HepG2 (cell line): ENCODE results near the gene TOR1AIP1. TPM values are rescaled to one million over a fixed set of nuclear protein-coding genes. Genes with fewer than 3 reads are reported as not detected.
A peak's percentile ranks its signal among the peaks of the same experiment; 100 is the strongest.

Source experiments
- ATF7-NPFF ChIP-seq: sonication (generic); formaldehyde crosslinking; IDR thresholded peaks from 2 replicates; pipeline ENCODE4 v1.8.1; 2023; ENCODE audit warnings: mild to moderate bottlenecking, low read depth, missing genetic modification reagents, moderate library complexity
- HMG20B ChIP-seq: conservative IDR thresholded peaks from 2 replicates; pipeline ENCODE4 v1.6.1; 2016; ENCODE audit warnings: missing genetic modification reagents, missing compliant biosample characterization
- HNRNPUL1 ChIP-seq: fragments of 200-400 bp; formaldehyde crosslinking; IDR thresholded peaks from 2 replicates; pipeline ENCODE4 v1.6.1; 2017; ENCODE audit warnings: low read depth, mild to moderate bottlenecking, low read length, moderate library complexity
- HOXA5 ChIP-seq: sonication (generic); formaldehyde crosslinking; IDR thresholded peaks from 2 replicates; pipeline ENCODE4 v1.4.0; 2020; ENCODE audit warnings: missing genetic modification reagents
- KDM3A ChIP-seq: IDR thresholded peaks from 2 replicates; pipeline ENCODE4 v1.6.1; 2018; ENCODE audit warnings: low read depth, missing compliant biosample characterization
- MATR3 ChIP-seq: sonication (generic); formaldehyde crosslinking; IDR thresholded peaks from 2 replicates; pipeline ENCODE4 v1.4.0; 2020; ENCODE audit warnings: missing genetic modification reagents
- MYNN ChIP-seq: sonication (generic); formaldehyde crosslinking; IDR thresholded peaks from 2 replicates; pipeline ENCODE4 v1.4.0; 2020; ENCODE audit warnings: mild to moderate bottlenecking, low read depth, missing genetic modification reagents
- ONECUT2 ChIP-seq: sonication (generic); formaldehyde crosslinking; IDR thresholded peaks from 2 replicates; pipeline ENCODE4 v1.4.0; 2020; ENCODE audit warnings: missing genetic modification reagents
- POLR2AphosphoS5 ChIP-seq: IDR thresholded peaks from 2 replicates; pipeline ENCODE4 v1.6.1; 2012; ENCODE audit warnings: low read depth, low read length
- RAD51 ChIP-seq: fragments of 450-650 bp; IDR thresholded peaks from 2 replicates; pipeline ENCODE4 v1.6.1; 2016; ENCODE audit warnings: borderline replicate concordance
- RXRB ChIP-seq: IDR thresholded peaks from 2 replicates; pipeline ENCODE4 v1.6.1; 2016; ENCODE audit warnings: borderline replicate concordance, missing genetic modification reagents, missing compliant biosample characterization
- SATB2 ChIP-seq: sonication (generic); formaldehyde crosslinking; IDR thresholded peaks from 2 replicates; pipeline ENCODE4 v1.5.0; 2020; ENCODE audit warnings: missing genetic modification reagents
- TP53 ChIP-seq: sonication (generic); formaldehyde crosslinking; conservative IDR thresholded peaks from 2 replicates; pipeline ENCODE4 v1.4.0; 2020; ENCODE audit warnings: missing genetic modification reagents
- ZEB1 ChIP-seq: IDR thresholded peaks from 2 replicates; pipeline ENCODE4 v1.6.1; 2012; ENCODE audit warnings: mild to moderate bottlenecking, low read depth, inconsistent platforms; ENCODE audit not compliant: insufficient replicate concordance
- ZKSCAN5 ChIP-seq: sonication (generic); formaldehyde crosslinking; IDR thresholded peaks from 2 replicates; pipeline ENCODE4 v1.5.1; 2020; ENCODE audit warnings: mild to moderate bottlenecking, missing genetic modification reagents
- ZNF33B ChIP-seq: sonication (generic); formaldehyde crosslinking; IDR thresholded peaks from 2 replicates; pipeline ENCODE4 v1.5.1; 2020; ENCODE audit warnings: mild to moderate bottlenecking, missing genetic modification reagents
- ZNF34 ChIP-seq: sonication (generic); formaldehyde crosslinking; IDR thresholded peaks from 2 replicates; pipeline ENCODE4 v1.4.0; 2020; ENCODE audit warnings: mild to moderate bottlenecking, missing genetic modification reagents, borderline replicate concordance
- ZNF674 ChIP-seq: sonication (generic); formaldehyde crosslinking; IDR thresholded peaks from 2 replicates; pipeline ENCODE4 v1.5.0; 2020; ENCODE audit warnings: low read depth, mild to moderate bottlenecking, missing genetic modification reagents
- ZNF720 ChIP-seq: sonication (generic); formaldehyde crosslinking; IDR thresholded peaks from 2 replicates; pipeline ENCODE4 v1.4.0; 2020; ENCODE audit warnings: missing genetic modification reagents
- ZNF781 ChIP-seq: sonication (generic); formaldehyde crosslinking; IDR thresholded peaks from 2 replicates; pipeline ENCODE4 v1.5.1; 2020; ENCODE audit warnings: borderline replicate concordance, mild to moderate bottlenecking, missing genetic modification reagents; ENCODE audit errors: not compliant biosample characterization
- polyA plus RNA-seq, 8 experiments: library from polyadenylated mRNA; depleted of rRNA in 3 of 8; stranded (reverse) in 7 of 8; unstranded in 1 of 8; fragments of >200 nt; fragmentation: Illumina TruSeq in 4 of 8; extraction: Trizol in 4 of 8; gene quantifications; 2 replicates each; pipeline versions ENCODE4 v1.2.1 to v1.2.3, GENCODE V29; 2011 to 2016; ENCODE audit warnings: low read depth in 4 of 8, missing spikeins in 1 of 8, mixed read lengths in 1 of 8; ENCODE audit not compliant: insufficient read depth in 1 of 8
- total RNA-seq, 5 experiments: library from RNA; depleted of rRNA; stranded (reverse); fragments of >200 nt; fragmentation: Illumina TruSeq; extraction: Trizol; gene quantifications; 2 replicates each; pipeline ENCODE4 v1.2.3, GENCODE V29; 2016; ENCODE audit warnings: low read depth in 1 of 5
- TF ChIP-seq, protein P1 (sequence below): sonication (generic); formaldehyde crosslinking; IDR thresholded peaks from 2 replicates; pipeline ENCODE4 v1.5.0; 2020; ENCODE audit warnings: missing genetic modification reagents
- TF ChIP-seq, protein P2 (sequence below): sonication (generic); formaldehyde crosslinking; IDR thresholded peaks from 2 replicates; pipeline ENCODE4 v1.4.0; 2020; ENCODE audit warnings: missing genetic modification reagents
- TF ChIP-seq, protein P3 (sequence below): sonication (generic); formaldehyde crosslinking; IDR thresholded peaks from 2 replicates; pipeline ENCODE4 v1.4.0; 2020; ENCODE audit warnings: mild to moderate bottlenecking, missing genetic modification reagents
- TF ChIP-seq, protein P4 (sequence below): sonication (generic); formaldehyde crosslinking; IDR thresholded peaks from 2 replicates; pipeline ENCODE4 v1.5.1; 2020; ENCODE audit warnings: mild to moderate bottlenecking, missing genetic modification reagents
- TF ChIP-seq, protein P5 (sequence below): IDR thresholded peaks from 2 replicates; pipeline ENCODE4 v1.6.1; 2016; ENCODE audit warnings: mild to moderate bottlenecking, missing biosample characterization, missing genetic modification reagents

The TOR1AIP1 gene
- total and polyA plus RNA-seq, 2 of the 13 experiments (the other 11 are each of a cell fraction or from before 2014, with no cell fraction given), result 15.6 to 29.0 TPM

DNA sequence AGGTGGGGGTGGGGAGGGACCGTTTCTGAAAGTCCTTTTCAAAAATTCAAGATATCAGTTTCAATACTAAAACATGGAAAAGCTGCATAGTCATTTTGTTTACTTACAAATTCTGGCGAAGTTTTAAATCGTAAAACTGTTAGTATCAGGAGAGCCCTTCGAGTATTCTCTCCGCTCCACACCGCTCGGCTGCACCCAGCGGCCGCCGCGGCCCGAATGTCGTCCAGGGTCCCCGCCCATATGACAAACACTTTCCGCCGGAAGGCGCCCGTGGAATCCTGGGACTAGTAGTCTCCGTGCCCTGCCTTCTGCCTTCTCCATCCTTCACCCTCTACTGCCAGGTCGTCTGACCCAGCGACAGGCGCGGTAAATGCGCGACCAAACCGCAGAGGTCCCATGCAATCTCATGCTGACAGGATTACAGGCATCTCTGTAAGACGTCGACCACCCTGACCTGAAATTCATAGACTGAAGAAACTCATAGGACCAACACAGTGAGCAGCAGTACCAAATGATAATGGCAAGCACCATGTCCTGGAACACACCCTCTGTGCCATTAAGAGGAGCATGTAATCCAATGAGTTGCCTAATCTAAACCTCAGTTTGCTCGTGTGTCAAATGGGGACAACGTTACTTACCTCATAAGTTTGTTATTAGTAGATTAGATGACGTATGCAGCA is 4.4 kb upstream of the TOR1AIP1 start, which contains the start of gene TOR1AIP2 (continued):
- TF ChIP-seq, protein P1, sequence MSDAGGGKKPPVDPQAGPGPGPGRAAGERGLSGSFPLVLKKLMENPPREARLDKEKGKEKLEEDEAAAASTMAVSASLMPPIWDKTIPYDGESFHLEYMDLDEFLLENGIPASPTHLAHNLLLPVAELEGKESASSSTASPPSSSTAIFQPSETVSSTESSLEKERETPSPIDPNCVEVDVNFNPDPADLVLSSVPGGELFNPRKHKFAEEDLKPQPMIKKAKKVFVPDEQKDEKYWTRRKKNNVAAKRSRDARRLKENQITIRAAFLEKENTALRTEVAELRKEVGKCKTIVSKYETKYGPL (CRISPR knock-in tag), result no peak
- no peak for TF ChIP-seq KDM3A (CRISPR knock-in tag)
- TF ChIP-seq, protein P2, sequence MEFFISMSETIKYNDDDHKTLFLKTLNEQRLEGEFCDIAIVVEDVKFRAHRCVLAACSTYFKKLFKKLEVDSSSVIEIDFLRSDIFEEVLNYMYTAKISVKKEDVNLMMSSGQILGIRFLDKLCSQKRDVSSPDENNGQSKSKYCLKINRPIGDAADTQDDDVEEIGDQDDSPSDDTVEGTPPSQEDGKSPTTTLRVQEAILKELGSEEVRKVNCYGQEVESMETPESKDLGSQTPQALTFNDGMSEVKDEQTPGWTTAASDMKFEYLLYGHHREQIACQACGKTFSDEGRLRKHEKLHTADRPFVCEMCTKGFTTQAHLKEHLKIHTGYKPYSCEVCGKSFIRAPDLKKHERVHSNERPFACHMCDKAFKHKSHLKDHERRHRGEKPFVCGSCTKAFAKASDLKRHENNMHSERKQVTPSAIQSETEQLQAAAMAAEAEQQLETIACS (CRISPR knock-in tag), result no peak
- TF ChIP-seq TP53, result no peak
- peak; percentile 98 for TF ChIP-seq POLR2AphosphoS5
- no peak for TF ChIP-seq ZNF720 (CRISPR knock-in tag)
- no peak for TF ChIP-seq ZNF34 (CRISPR knock-in tag)
- TF ChIP-seq, protein P3, sequence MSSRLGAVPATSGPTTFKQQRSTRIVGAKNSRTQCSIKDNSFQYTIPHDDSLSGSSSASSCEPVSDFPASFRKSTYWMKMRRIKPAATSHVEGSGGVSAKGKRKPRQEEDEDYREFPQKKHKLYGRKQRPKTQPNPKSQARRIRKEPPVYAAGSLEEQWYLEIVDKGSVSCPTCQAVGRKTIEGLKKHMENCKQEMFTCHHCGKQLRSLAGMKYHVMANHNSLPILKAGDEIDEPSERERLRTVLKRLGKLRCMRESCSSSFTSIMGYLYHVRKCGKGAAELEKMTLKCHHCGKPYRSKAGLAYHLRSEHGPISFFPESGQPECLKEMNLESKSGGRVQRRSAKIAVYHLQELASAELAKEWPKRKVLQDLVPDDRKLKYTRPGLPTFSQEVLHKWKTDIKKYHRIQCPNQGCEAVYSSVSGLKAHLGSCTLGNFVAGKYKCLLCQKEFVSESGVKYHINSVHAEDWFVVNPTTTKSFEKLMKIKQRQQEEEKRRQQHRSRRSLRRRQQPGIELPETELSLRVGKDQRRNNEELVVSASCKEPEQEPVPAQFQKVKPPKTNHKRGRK, result no peak
- TF ChIP-seq, protein P4, sequence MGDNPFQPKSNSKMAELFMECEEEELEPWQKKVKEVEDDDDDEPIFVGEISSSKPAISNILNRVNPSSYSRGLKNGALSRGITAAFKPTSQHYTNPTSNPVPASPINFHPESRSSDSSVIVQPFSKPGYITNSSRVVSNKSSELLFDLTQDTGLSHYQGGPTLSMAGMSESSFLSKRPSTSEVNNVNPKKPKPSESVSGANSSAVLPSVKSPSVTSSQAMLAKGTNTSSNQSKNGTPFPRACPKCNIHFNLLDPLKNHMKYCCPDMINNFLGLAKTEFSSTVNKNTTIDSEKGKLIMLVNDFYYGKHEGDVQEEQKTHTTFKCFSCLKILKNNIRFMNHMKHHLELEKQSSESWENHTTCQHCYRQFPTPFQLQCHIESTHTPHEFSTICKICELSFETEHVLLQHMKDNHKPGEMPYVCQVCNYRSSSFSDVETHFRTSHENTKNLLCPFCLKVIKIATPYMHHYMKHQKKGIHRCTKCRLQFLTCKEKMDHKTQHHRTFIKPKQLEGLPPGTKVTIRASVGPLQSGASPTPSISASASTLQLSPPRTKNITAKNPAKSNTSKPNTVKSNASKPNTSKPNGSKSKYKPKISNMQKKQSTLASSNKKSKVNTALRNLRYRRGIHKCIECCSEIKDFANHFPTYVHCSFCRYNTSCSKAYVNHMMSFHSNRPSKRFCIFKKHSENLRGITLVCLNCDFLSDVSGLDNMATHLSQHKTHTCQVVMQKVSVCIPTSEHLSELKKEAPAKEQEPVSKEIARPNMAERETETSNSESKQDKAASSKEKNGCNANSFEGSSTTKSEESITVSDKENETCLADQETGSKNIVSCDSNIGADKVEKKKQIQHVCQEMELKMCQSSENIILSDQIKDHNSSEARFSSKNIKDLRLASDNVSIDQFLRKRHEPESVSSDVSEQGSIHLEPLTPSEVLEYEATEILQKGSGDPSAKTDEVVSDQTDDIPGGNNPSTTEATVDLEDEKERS (CRISPR knock-in tag), result no peak
- TF ChIP-seq ZNF33B, result no peak
- TF ChIP-seq RXRB (CRISPR knock-in tag), result 0 out of 2 replicates have a peak, but pooled peaks have one; percentile 13
- no peak for TF ChIP-seq MATR3 (CRISPR knock-in tag)
- TF ChIP-seq HNRNPUL1, result no peak
- no peak for TF ChIP-seq MYNN (CRISPR knock-in tag)
- TF ChIP-seq, protein P5, sequence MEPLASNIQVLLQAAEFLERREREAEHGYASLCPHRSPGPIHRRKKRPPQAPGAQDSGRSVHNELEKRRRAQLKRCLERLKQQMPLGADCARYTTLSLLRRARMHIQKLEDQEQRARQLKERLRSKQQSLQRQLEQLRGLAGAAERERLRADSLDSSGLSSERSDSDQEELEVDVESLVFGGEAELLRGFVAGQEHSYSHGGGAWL (CRISPR knock-in tag), result no peak
- no peak for TF ChIP-seq SATB2 (CRISPR knock-in tag)
- TF ChIP-seq ZNF674, result no peak
- TF ChIP-seq HOXA5 (CRISPR knock-in tag), result no peak
- TF ChIP-seq ZEB1, result no peak
- no peak for TF ChIP-seq ATF7-NPFF (CRISPR knock-in tag)
- TF ChIP-seq ZNF781 (CRISPR knock-in tag), result no peak
- TF ChIP-seq RAD51, result no peak
- TF ChIP-seq ZKSCAN5, result no peak
- no peak for TF ChIP-seq ONECUT2 (CRISPR knock-in tag)
- TF ChIP-seq HMG20B (CRISPR knock-in tag), result no peak
